NCI-H774 (cell line): ENCODE data around the gene GTF3C1.

Source experiments
- DNase-seq: peaks from one replicate; lab custom pipeline; 2025; lab: John Stamatoyannopoulos, UW

Gene GTF3C1

GRCh38 chr16:27566417-27566816, 16.7 kb upstream of the GTF3C1 start:
- no peak for DNase-seq

DNA sequence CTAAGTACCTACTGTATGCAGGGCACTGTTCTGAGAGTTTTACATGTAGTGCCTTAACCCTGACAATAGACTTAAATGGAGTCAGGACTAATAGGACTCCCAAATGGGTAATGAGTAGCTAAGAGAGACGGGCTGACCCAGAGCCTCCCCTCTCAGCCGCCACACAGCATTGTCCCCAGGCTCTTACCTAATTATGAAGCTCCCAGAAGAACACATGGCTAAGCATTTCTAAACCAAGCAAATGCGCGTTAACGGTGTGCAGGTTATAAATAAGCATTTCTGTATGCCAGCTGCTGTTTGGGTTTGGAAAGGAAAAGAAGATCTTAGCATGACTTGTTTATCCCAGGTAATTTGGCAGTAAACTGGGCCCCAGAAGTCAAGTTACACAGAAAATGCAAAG, 14.5 kb upstream of the GTF3C1 start:
- no peak for DNase-seq

GRCh38 chr16:27561216-27561615, 11.5 kb upstream of the GTF3C1 start:
- DNase-seq, result no peak

- DNase-seq, result no peak
Measured at GRCh38 chr16:27558932-27559331, 9.2 kb upstream of the GTF3C1 start.

DNA sequence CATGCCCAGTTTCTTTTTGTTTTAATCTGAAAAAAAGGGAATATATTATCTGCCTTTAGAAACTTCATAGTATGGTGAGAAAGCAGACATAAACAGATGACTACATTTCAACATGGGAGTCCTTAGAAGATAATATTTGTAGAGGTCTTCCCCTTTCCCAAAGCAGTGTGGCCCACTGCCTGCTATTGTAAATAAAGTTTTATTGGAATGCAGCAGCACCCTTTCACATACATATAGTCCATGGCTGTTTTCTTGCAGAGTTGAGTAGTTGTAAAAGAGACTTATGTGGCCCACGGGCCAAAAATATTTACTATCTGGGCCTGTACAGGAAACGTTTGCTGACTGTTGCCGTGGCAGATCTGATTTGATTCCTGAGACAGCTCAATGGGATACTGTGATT, 8.7 kb upstream of the GTF3C1 start:
- no peak for DNase-seq

- no peak for DNase-seq
Measured at GRCh38 chr16:27556471-27556870, 6.8 kb upstream of the GTF3C1 start.

DNA sequence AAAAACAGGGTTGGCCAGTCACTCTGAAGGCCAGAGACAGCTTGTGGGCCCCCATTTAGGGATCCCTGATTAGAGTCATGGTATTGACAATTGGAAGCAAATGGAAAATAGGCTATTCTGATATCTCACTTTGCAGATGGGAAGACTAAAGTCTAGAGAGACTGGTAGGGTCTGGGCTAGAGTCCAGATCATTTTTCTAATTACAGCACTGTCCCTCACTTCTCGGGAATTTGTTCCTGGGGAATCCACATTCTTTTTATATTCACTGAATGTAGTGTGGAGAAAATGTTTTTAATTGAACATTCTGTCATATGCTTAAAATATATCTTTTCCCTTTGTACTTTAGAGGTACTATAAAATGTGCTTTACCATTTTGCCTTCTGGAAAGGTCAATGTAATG, 1.3 kb upstream of the GTF3C1 start:
- DNase-seq, result no peak

GRCh38 chr16:27550582-27550920, 838 bp upstream of the GTF3C1 start:
- DNase-seq, result no peak

DNA sequence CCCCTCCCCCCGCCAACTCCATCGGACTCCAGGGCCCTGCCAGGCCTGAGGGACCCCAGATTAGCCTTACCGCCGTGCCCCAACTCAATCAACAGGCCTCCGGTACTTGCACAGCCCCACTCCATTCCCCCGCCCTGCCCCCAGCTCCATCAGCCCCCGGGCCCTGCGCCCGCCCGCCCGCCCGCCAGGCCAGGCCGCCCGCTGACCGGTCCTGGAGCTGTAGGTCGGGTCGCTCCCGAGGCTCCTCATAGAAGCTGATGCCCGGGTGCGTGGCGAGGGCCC, 308 bp downstream of the GTF3C1 start:
- no peak for DNase-seq

DNA sequence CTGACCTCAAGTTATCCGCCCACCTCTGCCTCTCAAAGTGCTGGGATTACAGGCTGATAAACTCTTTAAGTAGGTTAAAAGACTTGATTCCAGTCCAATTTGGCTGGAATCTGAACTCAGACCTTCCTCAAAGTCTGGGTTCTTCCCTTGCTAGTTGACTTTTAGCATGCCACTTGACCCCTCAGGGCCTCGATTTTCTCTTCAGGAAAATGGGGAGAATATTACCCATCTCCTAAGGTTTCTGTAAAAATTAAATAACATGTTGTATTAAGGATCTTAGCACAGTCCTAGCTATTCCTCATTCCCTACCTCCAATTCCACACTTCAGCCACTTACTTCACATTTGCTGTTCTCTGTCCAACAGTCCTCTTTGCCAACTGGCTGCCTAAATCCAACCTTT, 1.9 kb downstream of the GTF3C1 start:
- no peak for DNase-seq

GRCh38 chr16:27547134-27547533, 2.6 kb downstream of the GTF3C1 start:
- DNase-seq, result no peak

DNA sequence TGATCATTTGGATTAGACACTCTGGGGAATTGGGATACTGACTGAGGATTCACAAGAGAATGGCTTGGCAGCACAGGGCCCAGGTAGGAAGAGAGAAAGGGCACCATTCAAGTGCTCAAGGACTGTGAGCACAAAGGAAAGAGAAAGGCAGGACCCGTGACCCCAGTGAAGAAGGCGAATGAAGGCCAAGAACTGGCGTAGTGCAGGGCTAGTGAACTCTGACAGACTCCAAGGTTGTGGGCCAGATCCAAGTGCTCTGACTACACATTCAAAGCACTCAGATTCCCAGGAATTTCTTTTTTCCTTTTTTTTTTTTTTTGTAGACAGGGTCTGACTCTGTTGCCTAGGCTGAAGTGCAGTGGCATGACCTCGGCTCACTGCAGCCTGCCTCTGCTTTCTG, 5.0 kb downstream of the GTF3C1 start:
- DNase-seq, result no peak

GRCh38 chr16:27543801-27544200, 5.9 kb downstream of the GTF3C1 start:
- DNase-seq, result no peak

GRCh38 chr16:27539636-27540035, 10.1 kb downstream of the GTF3C1 start:
- no peak for DNase-seq

DNA sequence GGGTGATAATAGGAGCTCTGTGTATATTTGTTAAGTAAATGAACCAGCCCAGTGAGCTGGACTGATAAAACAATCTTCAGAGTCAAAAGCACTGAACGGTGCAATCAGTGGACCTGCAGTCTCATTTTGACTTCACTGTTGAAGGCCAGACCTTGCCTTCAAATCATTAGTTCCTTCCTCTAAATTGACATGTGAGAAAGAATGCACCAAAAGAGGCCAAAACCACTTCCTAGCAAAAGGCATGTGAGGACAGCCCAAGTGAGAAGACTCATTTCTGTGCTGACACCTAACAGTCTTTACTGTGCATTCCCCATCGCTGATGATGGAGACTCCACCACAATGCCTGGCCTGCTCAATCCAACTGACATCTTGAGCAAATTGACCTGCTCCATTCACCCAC, 10.6 kb downstream of the GTF3C1 start:
- DNase-seq, result no peak

- DNase-seq, result no peak
Measured at GRCh38 chr16:27538528-27538927, 11.2 kb downstream of the GTF3C1 start.

DNA sequence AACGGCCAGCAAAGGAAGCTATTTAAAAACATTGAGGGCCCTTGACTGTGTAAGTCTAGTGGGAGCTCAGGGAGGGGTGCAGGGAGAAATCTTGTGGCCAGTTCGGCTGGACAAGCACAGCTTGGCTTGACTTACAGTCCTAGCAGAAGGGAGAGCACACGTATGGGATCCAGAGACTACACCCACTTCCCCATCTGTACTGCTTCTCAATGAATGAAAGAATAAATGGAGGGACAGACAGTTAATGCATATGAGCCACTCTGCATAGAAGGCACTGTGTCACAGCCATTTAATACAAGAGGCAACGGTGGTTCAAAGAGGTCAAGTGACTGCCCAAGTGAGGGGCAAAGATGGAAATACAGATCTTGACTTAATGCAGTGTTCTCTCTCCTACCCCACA, 15.5 kb downstream of the GTF3C1 start:
- no peak for DNase-seq

GRCh38 chr16:27531826-27532800, 17.6 kb downstream of the GTF3C1 start:
- no peak for DNase-seq

DNA sequence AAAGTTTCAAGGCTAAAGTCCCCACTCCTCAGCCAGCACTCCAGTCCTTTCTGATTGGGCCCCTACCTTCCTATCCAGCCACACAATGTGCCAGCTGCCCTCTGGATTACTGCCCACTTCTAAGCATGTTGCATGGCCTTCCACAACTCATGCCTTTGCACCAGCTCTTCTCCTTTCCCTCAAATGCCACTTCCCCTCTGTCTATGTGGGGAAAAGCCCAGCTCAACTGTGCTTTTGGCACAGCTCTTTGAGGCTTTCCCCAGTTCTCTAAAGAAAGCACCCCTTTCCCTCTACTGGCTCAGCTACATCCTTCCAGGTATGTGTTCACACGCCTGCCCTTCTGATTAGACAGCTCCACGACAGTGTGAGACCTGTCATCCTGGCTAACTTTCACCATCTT, 18.5 kb downstream of the GTF3C1 start:
- no peak for DNase-seq

DNA sequence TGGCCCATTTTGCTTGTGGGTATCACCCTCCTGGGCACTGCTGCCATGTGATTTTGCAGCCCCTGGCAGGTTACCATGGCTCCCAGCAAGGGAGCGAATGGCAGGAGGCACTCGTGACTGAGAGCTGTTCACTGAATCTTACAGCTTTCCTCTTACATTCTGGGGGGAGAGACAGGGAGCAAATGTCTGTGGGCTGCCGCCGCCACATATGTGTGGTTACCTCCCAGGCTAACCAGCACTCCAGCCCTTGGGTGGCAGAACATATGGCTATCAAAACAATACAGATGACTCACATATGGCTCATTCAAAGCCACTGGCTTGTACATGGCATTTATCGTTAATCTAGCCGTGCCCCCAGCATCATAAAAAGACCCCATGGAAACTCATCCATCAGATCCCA, 19.8 kb downstream of the GTF3C1 start:
- DNase-seq, result no peak

DNA sequence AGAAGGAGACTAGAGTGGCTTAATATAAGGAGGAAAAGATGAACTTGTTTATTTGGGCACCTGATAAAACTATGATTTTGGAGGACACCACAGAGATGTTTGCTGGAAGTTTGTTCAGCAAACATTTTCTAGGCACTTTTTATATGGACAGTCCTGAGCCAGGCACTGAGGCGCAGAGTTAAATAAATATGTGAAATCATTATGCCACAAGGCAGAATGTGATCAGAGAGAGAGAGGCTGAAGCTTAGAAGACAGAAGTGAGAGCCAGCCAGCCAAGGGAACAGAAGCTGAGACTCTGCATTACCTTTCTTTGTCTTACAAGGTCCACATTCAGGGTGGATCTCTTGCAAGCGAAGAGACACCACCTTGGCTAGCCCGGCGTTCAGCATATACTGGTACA, 21.4 kb downstream of the GTF3C1 start:
- no peak for DNase-seq

DNA sequence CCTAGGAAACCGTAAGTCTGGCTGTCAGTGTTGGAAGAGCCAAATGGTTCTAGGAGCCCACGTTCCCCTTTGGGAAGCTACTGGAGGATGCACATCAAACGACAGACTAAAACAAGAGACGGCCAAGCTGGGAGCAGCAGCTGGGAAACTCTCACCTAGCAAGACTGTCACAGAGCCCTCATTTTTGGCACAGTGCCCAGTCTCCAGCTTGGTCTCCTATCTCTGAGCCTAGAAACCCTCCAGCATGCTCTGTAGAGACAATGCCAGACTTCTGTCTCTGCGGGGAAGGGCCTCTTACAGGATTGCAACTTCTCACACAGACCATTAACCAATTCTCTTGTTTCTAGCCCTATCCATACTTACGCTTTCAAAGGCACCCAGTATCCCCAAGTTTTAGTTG, 23.5 kb downstream of the GTF3C1 start:
- no peak for DNase-seq

DNA sequence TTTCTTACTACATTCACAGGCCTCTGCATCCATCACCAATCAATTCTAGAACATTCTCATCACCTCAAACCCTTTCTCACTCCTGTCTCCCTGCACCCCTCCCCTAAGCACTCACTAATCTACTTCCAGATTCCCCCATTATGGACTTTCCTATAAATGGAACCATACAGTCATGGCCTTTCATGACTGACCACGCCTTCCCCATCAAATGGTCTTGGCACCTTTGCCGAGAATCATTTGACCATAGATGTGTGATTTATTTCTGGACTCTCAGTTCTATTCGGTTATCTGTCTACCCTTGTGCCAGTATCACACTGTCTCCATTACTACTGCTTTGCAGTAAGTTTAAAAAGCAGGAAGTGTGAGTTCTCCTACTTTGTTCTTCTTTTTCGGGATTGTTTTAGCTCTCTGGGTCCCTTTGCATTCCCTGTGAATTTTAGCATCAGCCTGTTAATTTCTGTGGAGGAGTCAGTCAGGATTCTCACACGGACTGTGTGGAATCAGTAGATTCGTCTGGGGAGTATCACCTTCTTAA, 27.5 kb downstream of the GTF3C1 start:
- no peak for DNase-seq

DNA sequence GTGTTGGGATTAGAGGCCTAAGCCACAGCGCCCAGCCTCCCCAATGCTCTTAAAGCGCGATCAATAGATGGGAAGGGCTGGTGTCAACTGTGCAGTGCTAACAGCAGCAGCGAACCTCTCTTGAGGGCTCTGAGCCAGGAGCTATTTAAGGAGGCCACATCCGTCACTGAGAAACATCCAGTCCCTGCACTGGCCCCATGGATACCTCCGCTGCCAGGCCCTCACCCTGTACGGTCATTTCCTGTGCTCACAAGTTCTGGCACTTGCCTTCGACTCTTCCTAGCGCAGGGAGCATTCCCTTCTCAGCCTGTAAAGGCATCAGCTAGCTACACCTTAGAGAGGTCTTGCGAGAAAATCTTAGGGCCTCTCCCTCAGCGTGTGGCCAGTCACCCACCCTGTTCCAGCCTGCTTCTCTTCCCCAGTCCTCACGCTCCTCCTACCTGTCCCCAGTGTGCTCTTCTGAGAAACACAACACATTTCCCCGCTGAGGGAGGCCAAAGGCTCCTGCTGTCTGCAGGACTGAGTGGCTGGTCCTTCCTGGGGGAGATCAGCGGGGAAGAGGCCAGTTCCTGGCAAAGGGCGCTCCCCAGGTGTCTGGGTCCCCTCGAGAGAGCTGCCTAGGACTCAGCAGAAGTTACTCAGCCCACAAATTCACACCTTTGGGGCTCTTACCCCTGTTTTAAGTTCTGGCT, 28.6 kb downstream of the GTF3C1 start:
- DNase-seq, result no peak
